Stimulated activated memory B cell treated with anti-CD40 and anti-IgM and Interleukin-4, amounts not matched to agents 10 μg/mL and 1 μg/mL and 100 μg/mL, for 72 hours (primary cell): ENCODE results near the gene DLST.

Experiments used
- ATAC-seq: fragments of 150-1000 bp; cut with Tn5 transposase; 2 replicates; pipeline ENCODE4 v1.10.0; 2021
- H3K27ac Mint-ChIP-seq: one replicate; pipeline ENCODE4 v1.8.0; 2022; ENCODE audit warnings: mild to moderate bottlenecking, mixed read lengths
- H3K27me3 Mint-ChIP-seq: one replicate; pipeline ENCODE4 v1.8.0; 2022; ENCODE audit warnings: mixed read lengths
- H3K36me3 Mint-ChIP-seq: one replicate; pipeline ENCODE4 v1.8.0; 2022; ENCODE audit warnings: mixed read lengths
- H3K4me1 Mint-ChIP-seq: one replicate; pipeline ENCODE4 v1.8.0; 2022; ENCODE audit warnings: mixed read lengths
- H3K4me3 Mint-ChIP-seq: one replicate; pipeline ENCODE4 v1.8.0; 2022; ENCODE audit warnings: mild to moderate bottlenecking, moderate library complexity, mixed read lengths
- H3K9me3 Mint-ChIP-seq: one replicate; pipeline ENCODE4 v1.8.0; 2022; ENCODE audit warnings: mixed read lengths

The DLST gene

DNA sequence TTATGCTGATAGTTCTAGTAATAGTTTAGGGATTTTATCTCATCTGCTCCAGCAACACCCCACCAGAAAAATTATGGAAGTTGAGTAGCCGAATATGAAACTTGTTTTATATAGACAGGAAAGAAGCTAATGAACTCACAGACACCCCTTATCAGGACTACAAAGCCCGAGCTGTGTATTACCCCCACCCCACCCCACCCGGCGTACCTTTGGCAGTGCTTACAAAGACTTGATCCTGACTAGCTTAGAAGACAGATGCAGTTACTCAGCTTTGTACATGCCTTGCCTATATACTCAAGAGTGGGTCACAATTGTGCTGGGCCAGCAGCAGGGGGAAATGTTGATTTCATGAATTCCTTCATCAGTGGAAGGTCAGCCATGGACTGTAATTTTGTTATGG, 28.1 kb upstream of the DLST start:
- Mint-ChIP-seq H3K27me3 (no peaks in the 10 kb centered on the region), H3K4me3 (no peak overlapping the region), H3K27ac (peak overlapping the region; percentile 44), H3K4me1 (peaks cover 23% of the 10 kb centered on the region), H3K36me3 (no peaks in the 10 kb centered on the region), H3K9me3 (no peaks in the 10 kb centered on the region)
- ATAC-seq: no peak

DNA sequence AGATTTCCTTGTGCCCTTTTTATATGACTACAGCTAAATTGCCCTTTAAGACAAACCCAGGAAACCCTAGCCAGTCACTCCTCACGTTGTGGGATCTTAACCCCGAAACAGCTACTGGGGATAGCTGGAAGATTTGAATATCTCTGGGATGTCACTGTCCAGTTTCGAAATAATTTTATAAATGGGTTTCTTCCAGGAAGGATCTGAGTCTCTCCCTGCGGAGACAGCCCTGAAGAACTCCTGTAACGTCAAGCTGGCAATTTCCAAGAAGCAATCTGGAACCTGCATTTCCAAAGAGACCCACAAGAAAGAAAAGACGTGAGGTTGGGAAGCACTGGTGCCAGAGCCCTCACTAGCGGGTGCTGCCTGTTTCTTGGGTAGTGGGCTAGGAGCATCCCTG, 26.7 kb upstream of the DLST start:
- no peak overlapping the region for H3K27ac Mint-ChIP-seq
- no peaks in the 10 kb centered on the region for H3K9me3 Mint-ChIP-seq
- H3K27me3 Mint-ChIP-seq: no peaks in the 10 kb centered on the region
- no peaks in the 10 kb centered on the region for H3K36me3 Mint-ChIP-seq
- peaks cover 23% of the 10 kb centered on the region for H3K4me1 Mint-ChIP-seq
- no peak for ATAC-seq
- H3K4me3 Mint-ChIP-seq: no peak overlapping the region

DNA sequence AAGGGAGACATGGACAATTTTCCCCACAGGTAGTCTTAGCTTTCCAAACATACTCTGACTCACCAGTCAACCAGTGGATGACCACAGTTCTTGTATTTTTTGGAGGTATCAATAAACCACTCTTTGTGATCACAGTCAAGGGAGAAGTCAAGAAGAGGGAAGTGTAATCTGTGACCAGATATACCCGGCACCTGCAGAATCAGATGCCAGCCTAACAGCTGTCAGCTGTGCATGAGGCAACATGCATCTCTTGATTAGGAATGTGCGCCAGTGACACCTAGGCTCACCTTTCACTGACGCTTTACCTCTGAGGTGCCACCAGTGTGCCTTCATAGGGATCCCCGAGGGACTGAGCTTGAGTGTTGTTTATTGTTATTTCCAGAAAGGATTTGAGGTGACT, 25.8 kb upstream of the DLST start:
- Mint-ChIP-seq H3K36me3 (no peaks in the 10 kb centered on the region), H3K27ac (no peak overlapping the region), H3K9me3 (no peaks in the 10 kb centered on the region), H3K4me3 (no peak overlapping the region), H3K4me1 (peaks cover 23% of the 10 kb centered on the region), H3K27me3 (no peaks in the 10 kb centered on the region)
- ATAC-seq: peak; percentile 54

DNA sequence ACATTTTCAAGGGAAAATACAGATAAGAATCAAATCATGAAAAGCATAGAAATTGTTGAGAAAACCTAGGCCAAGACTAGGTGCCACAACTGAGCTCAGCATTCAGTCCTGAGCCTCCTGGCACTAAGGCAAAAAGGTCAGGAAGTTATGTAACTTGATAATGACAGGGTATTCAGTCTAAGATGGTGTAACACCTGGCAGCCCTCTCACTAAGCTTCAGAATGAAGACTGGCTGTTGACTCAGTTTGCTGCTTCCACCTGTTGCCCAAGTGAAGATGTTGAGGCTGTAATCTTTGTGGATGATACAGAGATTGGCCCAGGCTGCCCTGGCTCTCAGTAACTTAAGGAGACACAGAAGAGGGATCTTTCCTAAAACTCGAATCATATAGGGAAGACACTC, 25.4 kb upstream of the DLST start:
- no peak for ATAC-seq
- Mint-ChIP-seq H3K4me3 (no peak overlapping the region), H3K4me1 (peaks cover 23% of the 10 kb centered on the region), H3K27ac (no peak overlapping the region), H3K27me3 (no peaks in the 10 kb centered on the region), H3K36me3 (no peaks in the 10 kb centered on the region), H3K9me3 (no peaks in the 10 kb centered on the region)

DNA sequence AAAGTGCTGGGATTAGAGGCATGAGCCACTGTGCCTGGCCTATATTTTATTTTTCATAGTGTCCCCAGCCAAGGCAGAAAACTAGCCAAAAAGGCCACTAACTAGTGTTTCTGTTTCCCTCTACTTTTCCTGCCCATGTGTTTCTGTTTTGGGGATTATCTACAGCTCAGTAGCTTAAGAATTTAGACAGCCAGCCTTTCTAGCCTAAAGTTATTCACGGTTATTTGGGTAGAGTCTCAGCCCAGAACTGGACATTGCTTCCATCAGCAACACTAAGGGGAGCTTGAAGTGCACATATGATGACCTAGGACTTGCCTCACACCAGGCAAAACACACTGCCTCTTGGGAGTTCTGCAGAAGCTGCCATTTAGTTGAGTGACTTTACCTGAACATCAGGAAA, 23.7 kb upstream of the DLST start:
- Mint-ChIP-seq H3K9me3 (no peaks in the 10 kb centered on the region), H3K4me1 (peaks cover 14% of the 10 kb centered on the region)

DNA sequence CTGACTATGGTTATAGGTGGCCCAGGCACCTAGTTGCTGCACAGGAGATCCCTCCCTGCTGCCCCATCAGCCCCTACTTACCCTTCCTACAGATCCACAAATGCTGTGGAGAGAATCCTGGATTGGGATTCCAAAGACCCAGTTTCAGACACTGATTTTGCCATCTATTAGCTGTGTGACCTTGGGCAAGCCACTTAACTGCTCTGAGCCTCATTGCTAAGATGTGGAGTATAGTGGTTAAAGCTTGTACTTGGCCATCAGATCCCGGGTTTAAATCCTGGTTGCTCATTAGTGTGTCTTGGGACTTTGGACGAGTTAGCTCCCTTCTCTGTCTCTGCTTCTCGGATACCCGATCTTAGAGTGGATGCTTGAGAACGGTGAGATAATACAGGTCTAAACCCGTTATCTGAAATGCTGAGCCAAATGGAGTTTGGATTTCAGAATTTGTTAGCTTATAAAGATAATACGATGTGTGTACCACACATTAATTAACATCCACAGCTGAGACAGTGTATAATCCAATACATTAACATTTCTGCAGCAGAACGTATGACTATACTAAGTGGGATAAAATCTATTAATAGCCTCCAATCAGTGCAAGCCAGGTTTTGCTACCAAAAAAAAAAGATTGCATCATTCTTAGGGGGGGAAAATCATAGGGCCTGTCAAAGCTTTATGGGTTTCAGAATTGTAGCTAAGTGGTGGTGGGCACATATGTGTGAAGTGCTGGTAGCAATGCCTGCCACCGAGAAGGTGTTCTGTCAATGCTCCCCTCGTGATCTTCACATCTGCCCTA, 21.8 kb upstream of the DLST start:
- no peak for ATAC-seq
- H3K4me1 Mint-ChIP-seq: peaks cover 15% of the 10 kb centered on the region
- no peak overlapping the region for H3K4me3 Mint-ChIP-seq
- no peak overlapping the region for H3K27ac Mint-ChIP-seq
- no peaks in the 10 kb centered on the region for H3K27me3 Mint-ChIP-seq
- H3K36me3 Mint-ChIP-seq: no peaks in the 10 kb centered on the region
- no peaks in the 10 kb centered on the region for H3K9me3 Mint-ChIP-seq

More for the DNA sequence above, 23.7 kb upstream of the DLST start:
- Mint-ChIP-seq H3K4me3 (no peak overlapping the region), H3K27ac (no peak overlapping the region), H3K36me3 (no peaks in the 10 kb centered on the region), H3K27me3 (no peaks in the 10 kb centered on the region)
- ATAC-seq: no peak

DNA sequence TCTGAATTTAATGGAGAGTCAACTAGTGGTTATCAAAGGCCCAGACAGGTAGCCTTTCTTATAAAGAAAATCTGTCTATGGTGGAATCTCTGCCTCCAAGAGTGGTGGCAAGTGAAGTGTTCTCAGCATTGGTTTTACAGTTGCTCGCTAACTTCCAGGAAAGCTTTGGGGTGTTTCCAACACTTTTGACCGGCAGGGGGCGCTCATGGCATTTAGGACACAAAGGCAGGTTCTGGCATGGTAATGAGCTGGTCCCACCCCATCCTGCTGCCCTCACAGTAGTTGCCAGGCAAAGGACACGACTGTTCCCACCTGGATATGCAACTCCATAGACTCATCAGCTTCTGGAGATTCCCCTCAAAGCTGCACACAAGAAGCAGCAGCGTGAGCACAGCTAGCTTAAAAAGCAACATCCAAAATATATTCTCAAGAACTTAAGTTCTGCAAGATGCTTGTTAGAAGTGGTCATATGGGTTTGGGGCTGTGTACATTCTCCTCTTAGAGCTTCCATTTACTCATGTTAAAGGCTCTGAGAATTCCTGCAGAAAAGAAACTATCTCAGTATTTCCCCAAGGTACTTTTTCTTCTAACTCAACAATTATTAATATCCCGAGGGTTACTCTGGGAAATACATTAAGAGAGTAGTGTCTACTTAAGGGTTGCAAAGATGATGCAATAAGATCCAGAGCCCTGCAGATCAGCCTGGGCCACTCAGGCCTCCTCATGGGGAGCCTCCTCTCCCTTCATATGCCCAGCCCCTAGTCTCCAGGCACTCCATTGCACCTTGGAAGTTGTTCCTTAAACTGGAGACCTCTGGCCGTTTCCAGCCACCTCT, 20.6 kb upstream of the DLST start:
- H3K9me3 Mint-ChIP-seq: no peaks in the 10 kb centered on the region
- no peaks in the 10 kb centered on the region for H3K27me3 Mint-ChIP-seq

DNA sequence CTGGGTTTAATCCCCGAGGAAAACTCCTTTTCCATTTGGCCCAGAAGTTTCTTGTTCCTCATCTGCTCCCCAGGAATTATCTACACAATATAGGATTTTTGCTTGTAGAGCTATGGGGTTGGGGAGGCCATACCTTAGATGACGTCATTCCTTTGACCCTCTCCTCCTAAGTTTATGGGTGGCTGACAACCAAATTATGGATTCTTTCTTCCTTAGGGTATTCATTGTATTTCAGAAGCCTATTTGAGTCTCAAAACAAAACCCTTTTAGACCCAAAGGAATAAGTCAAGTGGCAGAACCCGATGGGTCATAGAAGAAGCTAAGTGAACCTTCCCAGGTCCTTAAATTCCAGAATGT, 20.0 kb upstream of the DLST start:
- Mint-ChIP-seq H3K9me3 (no peaks in the 10 kb centered on the region), H3K36me3 (no peaks in the 10 kb centered on the region), H3K4me3 (no peak overlapping the region), H3K4me1 (peaks cover 5% of the 10 kb centered on the region), H3K27me3 (no peaks in the 10 kb centered on the region), H3K27ac (no peak overlapping the region)
- no peak for ATAC-seq

More for the DNA sequence above, 20.6 kb upstream of the DLST start:
- Mint-ChIP-seq H3K4me3 (no peak overlapping the region), H3K4me1 (peaks cover 9% of the 10 kb centered on the region), H3K27ac (no peak overlapping the region), H3K36me3 (no peaks in the 10 kb centered on the region)
- ATAC-seq: peak; percentile 65

DNA sequence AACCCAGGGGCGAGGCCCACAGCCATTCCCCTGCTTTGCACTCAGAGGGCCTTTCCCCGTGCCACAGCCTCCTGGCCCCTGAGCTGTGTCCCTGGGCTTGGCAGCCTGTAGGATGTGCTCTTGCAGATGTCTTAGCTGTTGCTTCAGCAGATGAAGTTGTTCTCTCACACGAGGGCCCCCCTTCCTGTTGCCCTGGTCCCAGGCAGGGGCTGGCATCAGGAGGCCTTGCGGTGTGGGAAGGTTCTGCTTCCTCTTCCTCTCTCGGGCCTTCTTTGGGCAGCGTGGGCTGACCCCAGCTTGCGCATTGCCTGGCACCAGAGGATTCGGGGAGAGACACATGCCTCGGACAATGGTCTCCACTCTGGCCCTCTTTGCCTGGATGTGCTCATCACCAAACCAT, 18.4 kb upstream of the DLST start:
- Mint-ChIP-seq H3K27ac (no peak overlapping the region), H3K9me3 (no peaks in the 10 kb centered on the region), H3K36me3 (no peaks in the 10 kb centered on the region), H3K4me1 (peaks cover 5% of the 10 kb centered on the region), H3K4me3 (no peak overlapping the region), H3K27me3 (no peaks in the 10 kb centered on the region)
- ATAC-seq: no peak

DNA sequence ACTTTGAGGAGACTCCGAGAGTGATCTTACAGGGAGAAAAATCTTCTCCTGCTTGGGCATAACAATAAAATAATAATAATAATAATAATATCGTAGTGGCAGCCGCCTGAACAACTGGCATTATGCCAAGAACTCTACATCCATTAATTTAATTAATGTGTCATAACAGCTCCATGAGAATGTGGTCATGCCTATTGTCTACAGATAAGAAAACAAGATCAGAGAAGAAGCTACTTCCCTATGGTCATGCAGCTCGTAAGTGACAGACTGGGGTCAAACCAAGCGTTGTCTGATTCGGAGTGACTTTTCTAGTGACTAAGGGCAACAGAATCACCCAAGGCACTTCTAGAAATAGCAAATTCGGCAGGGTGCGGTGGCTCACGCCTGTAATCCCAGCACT, 17.5 kb upstream of the DLST start:
- H3K4me1 Mint-ChIP-seq: peaks cover 5% of the 10 kb centered on the region
- H3K27ac Mint-ChIP-seq: no peak overlapping the region
- no peak for ATAC-seq
- no peaks in the 10 kb centered on the region for H3K27me3 Mint-ChIP-seq
- no peaks in the 10 kb centered on the region for H3K36me3 Mint-ChIP-seq
- no peaks in the 10 kb centered on the region for H3K9me3 Mint-ChIP-seq
- no peak overlapping the region for H3K4me3 Mint-ChIP-seq

DNA sequence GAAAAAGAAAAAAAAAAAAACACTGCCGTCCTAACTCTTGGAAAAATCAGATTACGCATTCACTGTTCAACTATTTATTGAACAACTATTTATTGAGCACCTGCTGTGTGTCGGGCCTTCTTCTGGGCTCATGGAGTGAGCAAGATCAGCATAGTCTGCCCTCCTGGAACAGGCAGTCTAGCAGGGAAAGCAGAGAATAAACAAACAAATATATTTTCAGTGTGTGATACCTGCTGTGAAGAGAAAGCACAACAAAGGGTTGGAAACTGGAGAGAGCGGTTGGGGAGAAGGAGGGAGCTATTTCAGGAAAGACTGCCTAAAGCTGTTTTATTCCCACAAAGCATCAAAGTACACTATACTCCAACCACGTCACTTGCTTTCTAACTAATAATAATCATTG, 16.6 kb upstream of the DLST start:
- Mint-ChIP-seq H3K4me3 (no peak overlapping the region), H3K27ac (no peak overlapping the region), H3K4me1 (peaks cover 5% of the 10 kb centered on the region), H3K36me3 (no peaks in the 10 kb centered on the region), H3K9me3 (no peaks in the 10 kb centered on the region), H3K27me3 (no peaks in the 10 kb centered on the region)
- no peak for ATAC-seq

DNA sequence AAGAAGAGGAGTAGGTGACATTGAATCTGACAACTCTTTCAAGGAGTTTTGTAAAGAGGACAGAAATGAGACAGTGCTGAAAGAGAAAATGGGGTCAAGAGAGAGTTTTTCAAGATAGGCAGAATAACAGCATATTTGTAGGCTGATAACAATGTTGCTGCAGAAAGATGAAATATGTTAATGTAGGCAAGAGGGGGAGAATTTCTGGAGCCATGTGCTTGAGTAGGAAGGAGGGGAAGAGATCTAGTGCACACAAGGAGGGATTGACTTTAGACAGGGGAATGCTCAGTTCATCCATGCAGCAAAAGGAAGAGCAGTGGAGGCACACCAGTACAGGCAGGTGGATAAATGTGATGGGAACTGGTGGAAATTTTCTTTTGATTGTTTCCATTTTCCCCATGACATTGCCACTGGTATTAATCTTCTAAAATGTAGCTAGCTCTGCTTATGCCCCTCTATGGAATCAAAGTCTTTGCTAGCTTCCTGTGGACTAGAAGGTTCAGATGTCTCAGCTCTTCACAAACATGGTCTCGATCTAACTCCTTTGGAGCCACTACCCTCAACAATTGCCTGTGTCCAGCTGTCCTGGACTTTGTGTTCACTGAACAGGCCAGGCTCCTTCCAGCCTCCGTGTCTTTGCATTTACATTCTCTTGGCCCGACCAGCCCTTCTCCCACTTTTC, 14.9 kb upstream of the DLST start:
- Mint-ChIP-seq H3K9me3 (no peaks in the 10 kb centered on the region), H3K4me1 (peaks cover 5% of the 10 kb centered on the region), H3K27ac (no peak overlapping the region), H3K36me3 (no peaks in the 10 kb centered on the region), H3K4me3 (no peak overlapping the region), H3K27me3 (no peaks in the 10 kb centered on the region)
- ATAC-seq: no peak

DNA sequence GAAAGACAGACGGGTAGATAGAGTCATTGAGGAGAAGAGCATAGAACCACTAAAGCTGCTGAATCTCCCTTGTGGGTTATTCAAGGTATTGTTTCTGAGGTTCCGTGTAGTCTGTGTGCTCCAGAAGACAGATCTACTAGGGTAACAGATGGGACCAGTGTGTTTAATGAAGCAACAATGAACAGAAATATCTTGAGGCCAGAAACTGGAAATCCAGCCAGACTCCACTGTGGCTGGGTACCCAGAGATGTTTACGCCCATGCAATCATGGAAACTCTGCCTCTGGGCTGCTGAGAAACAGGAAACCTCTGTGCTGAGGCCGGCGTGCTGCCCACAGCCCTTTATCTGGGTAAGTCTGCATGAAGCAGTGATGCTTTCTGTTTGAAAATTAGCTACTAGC, 14.0 kb upstream of the DLST start:
- peak; percentile 61 for ATAC-seq
- Mint-ChIP-seq H3K27me3 (no peaks in the 10 kb centered on the region), H3K36me3 (no peaks in the 10 kb centered on the region), H3K27ac (no peak overlapping the region), H3K4me1 (peaks cover 5% of the 10 kb centered on the region), H3K9me3 (no peaks in the 10 kb centered on the region), H3K4me3 (no peak overlapping the region)

DNA sequence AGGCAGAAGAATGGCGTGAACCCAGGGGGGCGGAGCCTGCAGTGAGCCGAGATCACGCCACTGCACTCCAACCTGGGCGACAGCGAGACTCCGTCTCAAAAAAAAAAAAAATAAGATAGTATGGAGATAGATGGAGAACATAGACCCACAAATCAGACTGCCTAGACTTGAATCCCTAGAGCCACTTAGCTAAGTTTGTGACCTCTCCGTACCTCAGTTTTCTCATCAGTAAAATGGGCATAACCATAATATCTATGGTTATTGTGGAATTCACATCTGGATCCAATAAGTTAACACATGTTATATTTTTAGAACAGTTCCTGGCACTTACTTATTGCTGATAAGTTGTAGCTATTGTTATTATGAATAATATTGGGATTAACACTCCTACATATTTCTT, 13.0 kb upstream of the DLST start:
- no peak for ATAC-seq
- Mint-ChIP-seq H3K27me3 (no peaks in the 10 kb centered on the region), H3K4me1 (no peaks in the 10 kb centered on the region), H3K4me3 (no peak overlapping the region), H3K36me3 (no peaks in the 10 kb centered on the region), H3K27ac (no peak overlapping the region), H3K9me3 (no peaks in the 10 kb centered on the region)

DNA sequence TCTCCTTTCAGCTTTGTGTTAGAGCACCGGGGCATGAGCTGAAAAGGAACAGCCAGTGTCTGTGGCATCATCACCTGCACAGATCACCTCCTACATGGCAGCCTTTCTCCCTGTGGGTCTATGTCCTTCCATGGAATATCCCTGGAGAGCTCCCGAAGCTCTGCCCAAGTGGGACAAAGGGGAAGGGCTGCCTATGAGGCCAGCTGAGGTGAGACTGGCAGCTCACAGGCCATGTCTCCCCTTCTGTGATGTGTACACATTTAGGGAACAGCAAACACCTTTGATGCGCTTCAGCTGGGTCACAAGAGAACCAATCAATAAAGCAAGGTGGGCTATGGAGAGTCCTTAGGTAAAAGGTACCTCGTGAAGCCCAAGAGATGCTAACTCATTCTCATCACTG, 9.9 kb upstream of the DLST start:
- no peaks in the 10 kb centered on the region for H3K27me3 Mint-ChIP-seq
- H3K27ac Mint-ChIP-seq: no peak overlapping the region
- no peaks in the 10 kb centered on the region for H3K9me3 Mint-ChIP-seq
- ATAC-seq: no peak
- H3K4me3 Mint-ChIP-seq: no peak overlapping the region
- H3K36me3 Mint-ChIP-seq: no peaks in the 10 kb centered on the region
- H3K4me1 Mint-ChIP-seq: peaks cover 17% of the 10 kb centered on the region
